ENCODE measurements around the gene KRTAP10-8.
"Not testable (repeated sequence)": the region's sequence is repeated elsewhere in the genome, so short reads cannot be mapped to it uniquely, and the experiment has no call there.

GRCh38 chr21:44573630-44574456 lies 38.0 kb upstream of the KRTAP10-8 start, which contains the start of gene KRTAP10-4:
- TF ChIP-seq RAD21 (conservative IDR thresholded peaks at IDR 0.05); POLR2AphosphoS5 (IDR thresholded peaks at IDR 0.05); MXI1 (conservative IDR thresholded peaks at IDR 0.05; ENCODE audit: poor library complexity, severe bottlenecking); TAF1 (IDR thresholded peaks at IDR 0.05; ENCODE audit: low read depth); EZH2 (IDR thresholded peaks at IDR 0.05; ENCODE audit: borderline replicate concordance, insufficient read depth, low read length, poor library complexity, severe bottlenecking): not testable (repeated sequence)
- TF ChIP-seq, protein P1, sequence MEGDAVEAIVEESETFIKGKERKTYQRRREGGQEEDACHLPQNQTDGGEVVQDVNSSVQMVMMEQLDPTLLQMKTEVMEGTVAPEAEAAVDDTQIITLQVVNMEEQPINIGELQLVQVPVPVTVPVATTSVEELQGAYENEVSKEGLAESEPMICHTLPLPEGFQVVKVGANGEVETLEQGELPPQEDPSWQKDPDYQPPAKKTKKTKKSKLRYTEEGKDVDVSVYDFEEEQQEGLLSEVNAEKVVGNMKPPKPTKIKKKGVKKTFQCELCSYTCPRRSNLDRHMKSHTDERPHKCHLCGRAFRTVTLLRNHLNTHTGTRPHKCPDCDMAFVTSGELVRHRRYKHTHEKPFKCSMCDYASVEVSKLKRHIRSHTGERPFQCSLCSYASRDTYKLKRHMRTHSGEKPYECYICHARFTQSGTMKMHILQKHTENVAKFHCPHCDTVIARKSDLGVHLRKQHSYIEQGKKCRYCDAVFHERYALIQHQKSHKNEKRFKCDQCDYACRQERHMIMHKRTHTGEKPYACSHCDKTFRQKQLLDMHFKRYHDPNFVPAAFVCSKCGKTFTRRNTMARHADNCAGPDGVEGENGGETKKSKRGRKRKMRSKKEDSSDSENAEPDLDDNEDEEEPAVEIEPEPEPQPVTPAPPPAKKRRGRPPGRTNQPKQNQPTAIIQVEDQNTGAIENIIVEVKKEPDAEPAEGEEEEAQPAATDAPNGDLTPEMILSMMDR (IDR thresholded peaks at IDR 0.05; ENCODE audit: poor library complexity, severe bottlenecking): not testable (repeated sequence)
